GM23248 (cell line): ENCODE data around the gene LEKR1. TPM values are rescaled to one million over a fixed set of nuclear protein-coding genes. Genes with fewer than 3 reads are reported as not detected.

Experiments used
- DNase-seq: peaks from one replicate; pipeline ENCODE4 v3.0.0-alpha.2; 2015
- H2AFZ ChIP-seq: fragments of 200-600 bp; sonication (generic); 2 replicates; pipeline ENCODE4 v1.6.1; 2016; ENCODE audit warnings: antibody characterized with exemption
- H3F3A ChIP-seq: fragments of 200-600 bp; sonication (generic); 2 replicates; pipeline ENCODE4 v1.6.1; 2016; ENCODE audit warnings: mild to moderate bottlenecking, antibody characterized with exemption, mixed run types; ENCODE audit not compliant: insufficient read depth
- H3K27ac ChIP-seq: fragments of 200-600 bp; sonication (generic); 2 replicates; pipeline ENCODE4 v1.5.1; 2016; ENCODE audit warnings: mild to moderate bottlenecking
- H3K27me3 ChIP-seq: fragments of 200-600 bp; sonication (generic); replicated peaks from 2 replicates; pipeline ENCODE4 v1.6.1; 2016; ENCODE audit warnings: mild to moderate bottlenecking; ENCODE audit not compliant: insufficient read depth
- H3K36me3 ChIP-seq: fragments of 200-600 bp; sonication (generic); 2 replicates; pipeline ENCODE4 v1.6.1; 2016; ENCODE audit warnings: low read depth, mild to moderate bottlenecking
- H3K4me1 ChIP-seq: fragments of 200-600 bp; sonication (generic); 2 replicates; pipeline ENCODE4 v1.6.1; 2016; ENCODE audit warnings: mild to moderate bottlenecking; ENCODE audit not compliant: insufficient read depth
- H3K4me2 ChIP-seq: fragments of 200-600 bp; sonication (generic); one replicate; pipeline ENCODE4 v1.6.1; 2016; ENCODE audit warnings: mild to moderate bottlenecking; ENCODE audit not compliant: unreplicated experiment
- H3K4me3 ChIP-seq: fragments of 200-600 bp; sonication (generic); 2 replicates; pipeline ENCODE4 v1.5.1; 2016; ENCODE audit warnings: mild to moderate bottlenecking
- H3K79me2 ChIP-seq: fragments of 200-600 bp; sonication (generic); 2 replicates; pipeline ENCODE4 v1.6.1; 2016; ENCODE audit warnings: mild to moderate bottlenecking; ENCODE audit not compliant: insufficient read depth
- H3K9ac ChIP-seq: fragments of 200-600 bp; sonication (generic); 2 replicates; pipeline ENCODE4 v1.6.1; 2016; ENCODE audit warnings: mild to moderate bottlenecking
- H3K9me2 ChIP-seq: fragments of 200-600 bp; sonication (generic); 2 replicates; pipeline ENCODE4 v1.6.1; 2016; ENCODE audit warnings: mixed run types, mild to moderate bottlenecking, moderate library complexity; ENCODE audit not compliant: insufficient read depth
- H3K9me3 ChIP-seq: fragments of 200-600 bp; sonication (generic); one replicate; pipeline ENCODE4 v1.6.1; 2017; ENCODE audit warnings: low read depth
- H4K20me1 ChIP-seq: fragments of 200-600 bp; sonication (generic); 2 replicates; pipeline ENCODE4 v1.6.0; 2016; ENCODE audit not compliant: insufficient read depth
- EZH2 ChIP-seq: fragments of 200-600 bp; sonication (generic); IDR thresholded peaks from 2 replicates; pipeline ENCODE4 v1.6.1; 2018; ENCODE audit warnings: antibody characterized with exemption, mild to moderate bottlenecking; ENCODE audit not compliant: insufficient read depth, poor library complexity, severe bottlenecking
- EZH2phosphoT487 ChIP-seq: fragments of 200-600 bp; sonication (generic); IDR thresholded peaks from 2 replicates; pipeline ENCODE4 v1.6.1; 2018; ENCODE audit warnings: antibody characterized with exemption, moderate library complexity, mild to moderate bottlenecking, low read depth; ENCODE audit not compliant: insufficient read depth
- WGBS, 2 experiments: methylation state at CpG; one replicate each; pipeline ENCODE4 v1.1.6; 2015 to 2017; ENCODE audit warnings: low lambda C conversion rate in 2 of 2, low coverage in 1 of 2; ENCODE audit errors: missing lambda C conversion rate in 2 of 2; 5-methylcytosine and 5-hydroxymethylcytosine counted together
- in situ Hi-C: fragments of 300-500 bp; cut with MboI; formaldehyde crosslinking; loops from 2 replicates; pipeline ENCODE4 v1.15.0; 2020
- polyA plus RNA-seq: library from polyadenylated mRNA; unstranded; fragments of >200 nt; fragmentation: Nextera tagmentation; extraction: Ambion mirVana; gene quantifications from 2 replicates; pipeline ENCODE4 v1.2.1, GENCODE V29; 2016
- total RNA-seq: library from RNA; depleted of rRNA; stranded (reverse); fragments of >200 nt; shearing (Covaris generic); gene quantifications from 2 replicates; pipeline ENCODE4 v1.2.3, GENCODE V29; 2014

The LEKR1 gene
- total and polyA plus RNA-seq, 2 experiments from 2014 or later = 0.32 to 0.43 TPM

DNA sequence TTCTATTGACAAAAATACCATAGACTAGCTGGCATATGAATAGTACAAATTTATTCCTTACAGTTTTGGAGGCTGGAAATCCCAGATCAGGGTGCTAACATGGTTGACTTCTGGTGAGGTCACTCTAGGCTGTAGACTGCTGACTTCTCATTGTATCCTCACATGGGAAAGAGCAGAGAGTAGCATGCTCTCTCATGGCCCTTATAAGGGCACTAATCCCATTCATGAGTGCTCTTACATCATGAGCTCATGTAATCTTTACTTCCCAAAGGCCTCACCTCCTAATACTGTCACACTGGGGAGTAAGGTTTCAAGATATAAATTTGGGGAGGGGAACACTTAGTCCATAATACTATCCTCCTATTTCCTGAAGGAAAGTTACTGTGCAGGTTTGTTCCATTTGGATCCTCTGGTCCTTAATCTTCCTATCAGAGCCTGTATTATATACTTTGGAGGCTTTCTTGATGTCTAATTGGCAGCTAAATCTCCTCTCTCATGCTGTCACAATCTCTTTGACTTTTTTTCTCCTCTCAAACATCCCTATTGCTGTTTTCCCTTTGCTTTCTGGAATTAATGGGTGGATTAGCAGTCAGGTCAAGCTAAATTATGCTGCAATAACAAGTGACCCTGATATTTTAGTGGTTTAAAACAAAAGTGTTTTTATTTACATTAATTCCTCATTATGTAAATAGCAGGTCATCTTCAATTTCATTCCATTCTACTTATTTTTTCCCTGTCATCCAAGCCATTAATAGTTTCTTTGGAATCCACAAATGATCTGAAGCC, 23.1 kb upstream of the LEKR1 start:
- no peaks in the 10 kb centered on the region for H3K9me3 ChIP-seq
- H4K20me1 ChIP-seq = no peaks in the 10 kb centered on the region
- H3K4me1 ChIP-seq = peaks cover 7% of the 10 kb centered on the region; the same call in 1 of the 2 replicates
- H3K27me3 ChIP-seq = no peaks in the 10 kb centered on the region
- peaks cover 4% of the 10 kb centered on the region; the same call in 1 of the 2 replicates for H3K36me3 ChIP-seq
- in situ Hi-C loops = no loop called here
- H3K9me2 ChIP-seq = no peaks in the 10 kb centered on the region
- no peaks in the 10 kb centered on the region for H3F3A ChIP-seq
- no peaks in the 10 kb centered on the region for H3K79me2 ChIP-seq
- no peak overlapping the region for H3K27ac ChIP-seq
- no peak overlapping the region for H3K4me3 ChIP-seq
- no peak overlapping the region for H3K9ac ChIP-seq
- H3K4me2 ChIP-seq = no peak overlapping the region
- H2AFZ ChIP-seq = no peak overlapping the region
- DNase-seq = no peak
- TF ChIP-seq EZH2phosphoT487 (no peak), EZH2 (no peak)

DNA sequence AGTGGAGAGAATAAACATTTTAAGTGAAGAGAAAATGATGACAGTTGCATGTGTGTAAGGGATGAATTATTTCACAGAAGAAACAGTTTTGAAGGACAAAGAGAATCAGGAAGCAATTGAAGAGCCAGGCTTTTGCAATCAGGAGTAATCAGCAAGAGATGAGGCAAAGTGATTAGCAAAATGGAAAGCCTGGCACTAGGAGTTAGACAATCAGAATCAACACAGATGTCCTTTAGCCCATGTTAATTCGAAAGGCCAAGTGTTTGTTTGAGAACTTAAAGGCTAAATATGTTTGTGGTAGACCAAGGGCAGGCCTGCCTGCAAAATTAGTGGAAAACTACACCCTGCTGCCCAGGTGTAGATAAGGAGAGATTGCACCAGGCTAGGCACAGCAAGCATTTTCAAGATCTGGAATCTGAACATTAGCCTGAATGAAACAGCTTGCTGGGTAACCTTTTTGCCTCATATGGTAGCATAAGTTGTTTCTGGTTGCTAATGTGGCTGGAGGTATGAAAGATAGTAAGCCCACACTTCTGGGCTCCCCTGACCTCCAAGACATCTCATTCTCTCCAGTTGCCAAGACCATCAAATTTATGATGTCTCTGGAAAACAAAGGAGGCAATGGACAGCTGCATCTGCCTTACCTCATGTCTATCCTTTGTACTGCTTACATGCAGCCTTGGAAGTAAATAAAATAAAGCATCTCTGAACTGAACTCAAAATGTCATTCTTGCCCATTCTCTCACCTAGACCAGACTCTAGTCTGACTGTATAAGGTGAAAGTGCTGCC, 22.0 kb upstream of the LEKR1 start:
- no peak overlapping the region for H3K9ac ChIP-seq
- 24 to 26% methylated on average over 1 of the region's 1 CpG for WGBS, 2 experiments
- H3K79me2 ChIP-seq = no peaks in the 10 kb centered on the region
- no peaks in the 10 kb centered on the region for H3K9me2 ChIP-seq
- H3K27me3 ChIP-seq = no peaks in the 10 kb centered on the region
- no peak for TF ChIP-seq EZH2
- TF ChIP-seq EZH2phosphoT487 = no peak
- in situ Hi-C loops = no loop called here
- peaks cover 16% of the 10 kb centered on the region for H3K4me1 ChIP-seq
- H3K4me2 ChIP-seq = no peak overlapping the region
- H3K27ac ChIP-seq = no peak overlapping the region
- peaks cover 4% of the 10 kb centered on the region; the same call in 1 of the 2 replicates for H3K36me3 ChIP-seq
- peaks cover 5% of the 10 kb centered on the region for H3F3A ChIP-seq
- no peak for DNase-seq
- H2AFZ ChIP-seq = no peak overlapping the region
- no peak overlapping the region for H3K4me3 ChIP-seq
- H3K9me3 ChIP-seq = no peaks in the 10 kb centered on the region
- no peaks in the 10 kb centered on the region for H4K20me1 ChIP-seq

DNA sequence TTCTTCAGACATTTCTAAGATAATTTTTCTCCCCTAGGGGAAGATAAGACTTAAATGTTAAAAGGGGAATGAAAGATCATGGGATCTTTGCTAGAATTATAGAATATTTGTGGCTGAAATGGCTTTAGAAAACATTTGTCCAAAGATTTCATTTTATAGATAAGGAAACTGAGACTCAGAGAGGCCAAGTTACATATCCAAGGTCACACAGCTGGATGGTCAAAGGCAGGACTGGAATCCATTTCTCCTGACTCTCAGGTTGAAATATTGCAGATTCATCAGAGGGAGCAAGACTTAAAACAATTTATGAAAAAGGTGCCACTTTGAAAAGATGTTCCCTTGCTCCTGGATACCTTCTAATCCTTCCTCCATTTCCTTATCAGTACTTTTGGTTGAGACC, 19.5 kb upstream of the LEKR1 start:
- no peak for DNase-seq
- Histone ChIP-seq H3K27me3 (no peaks in the 10 kb centered on the region), H3K4me1 (peaks cover 25% of the 10 kb centered on the region), H3K4me2 (no peak overlapping the region), H3K9me2 (no peaks in the 10 kb centered on the region), H4K20me1 (no peaks in the 10 kb centered on the region), H3K36me3 (peaks cover 4% of the 10 kb centered on the region; the same call in 1 of the 2 replicates), H3K4me3 (no peak overlapping the region), H3K79me2 (no peaks in the 10 kb centered on the region), H3K9ac (no peak overlapping the region), H3K27ac (no peak overlapping the region), H3K9me3 (no peaks in the 10 kb centered on the region), H2AFZ (no peak overlapping the region), H3F3A (peaks cover 13% of the 10 kb centered on the region)
- in situ Hi-C loops = no loop called here
- no peak for TF ChIP-seq EZH2
- no peak for TF ChIP-seq EZH2phosphoT487

DNA sequence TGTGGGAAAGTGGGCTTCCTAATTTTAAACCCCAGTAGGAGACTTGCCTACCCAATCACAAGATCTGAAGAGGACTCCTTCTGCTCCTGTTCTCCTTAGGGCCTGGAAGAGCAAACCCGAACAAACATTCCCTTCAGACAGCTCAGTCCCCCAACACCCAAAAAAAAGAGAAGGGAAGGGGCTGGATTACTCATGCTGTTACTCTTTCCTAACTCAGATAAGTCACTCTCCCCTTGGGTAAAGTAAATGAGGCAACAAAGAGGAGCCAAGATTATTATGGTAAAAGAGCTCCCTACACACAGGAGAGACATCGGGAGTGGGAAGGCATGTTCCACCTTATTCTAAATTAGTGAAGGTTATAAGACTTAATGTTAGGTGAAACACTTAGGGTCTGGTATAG, 18.1 kb upstream of the LEKR1 start:
- Histone ChIP-seq H3K27ac (peak overlapping the region; percentile 39), H3K4me1 (peaks cover 38% of the 10 kb centered on the region), H3K9ac (no peak overlapping the region), H3K4me2 (no peak overlapping the region), H3K27me3 (no peaks in the 10 kb centered on the region), H3K9me3 (no peaks in the 10 kb centered on the region), H2AFZ (peak overlapping the region; percentile 48), H3K9me2 (no peaks in the 10 kb centered on the region), H3K79me2 (no peaks in the 10 kb centered on the region), H4K20me1 (no peaks in the 10 kb centered on the region), H3K36me3 (peaks cover 4% of the 10 kb centered on the region; the same call in 1 of the 2 replicates), H3K4me3 (no peak overlapping the region), H3F3A (peaks cover 25% of the 10 kb centered on the region)
- 81% methylated on average over 2 of the region's 2 CpGs for WGBS, 2 experiments
- in situ Hi-C loops = no loop called here
- peak; percentile 50 for DNase-seq
- no peak for TF ChIP-seq EZH2
